Measurements from ENCODE around the gene HIVEP3.
A peak's percentile ranks its signal among the peaks of the same experiment; 100 is the strongest.

HIVEP3 gene

GRCh38 chr1:41580021-41580420, 338.7 kb downstream of the HIVEP3 start:
- in situ Hi-C loops (cut with MboI; ENCODE audit: low pct_unique_long_range_greater_than_20kb, low sequenced_read_pairs) = no loop called here
- DNase-seq = no peak

DNA sequence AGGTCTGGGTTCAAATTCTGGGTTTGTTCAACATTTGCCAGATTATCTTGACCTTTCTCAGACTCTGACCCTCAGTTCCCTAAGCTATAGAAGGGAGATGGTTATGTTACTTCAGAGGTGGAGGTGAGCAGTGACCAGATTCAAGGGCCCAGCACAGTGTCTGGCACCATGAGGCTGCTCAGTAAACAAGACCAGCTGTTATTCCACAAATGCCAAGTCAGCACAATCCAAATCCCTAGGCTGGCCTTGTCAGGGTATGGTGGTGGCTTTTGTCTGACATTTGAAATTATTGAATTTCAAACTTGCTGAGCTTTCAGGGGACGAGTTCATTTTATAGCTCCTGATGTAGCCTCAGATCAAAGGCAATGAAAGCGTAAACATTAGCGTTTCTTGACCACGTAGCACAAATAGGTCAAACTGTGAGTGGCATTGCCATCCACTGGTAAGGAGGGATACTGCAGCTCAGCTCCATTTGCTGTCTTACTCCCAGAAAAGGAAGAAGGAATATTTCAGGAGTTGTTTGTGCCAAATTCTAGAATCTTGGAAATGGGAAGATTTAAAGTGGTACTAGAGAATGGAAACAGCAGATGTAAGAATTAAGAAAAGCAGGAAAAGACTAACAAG, 339.9 kb downstream of the HIVEP3 start:
- in situ Hi-C loops (cut with MboI; ENCODE audit: low pct_unique_long_range_greater_than_20kb, low sequenced_read_pairs) = no loop called here
- peak; percentile 11 for DNase-seq

DNA sequence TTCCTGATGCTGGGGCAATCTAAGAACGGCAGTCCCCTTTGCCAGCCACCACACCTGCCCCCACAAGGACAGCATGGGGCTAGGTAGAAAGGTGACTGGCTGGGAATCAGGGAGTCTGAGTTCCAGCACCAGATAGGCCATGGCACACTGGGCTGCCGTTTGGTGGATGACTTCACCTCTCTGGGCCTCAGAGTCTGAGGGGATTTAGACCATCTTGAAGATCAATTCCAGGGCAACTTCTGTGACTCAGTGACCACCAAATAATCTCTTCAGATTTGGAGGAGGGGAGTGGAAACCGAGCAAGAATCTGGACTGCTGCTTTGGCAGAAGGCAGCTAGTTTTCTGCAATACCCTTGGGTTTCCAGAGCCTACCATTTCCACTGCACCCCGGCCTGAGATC, 342.1 kb downstream of the HIVEP3 start:
- in situ Hi-C loops (cut with MboI; ENCODE audit: low pct_unique_long_range_greater_than_20kb, low sequenced_read_pairs) = no loop called here
- DNase-seq = no peak

DNA sequence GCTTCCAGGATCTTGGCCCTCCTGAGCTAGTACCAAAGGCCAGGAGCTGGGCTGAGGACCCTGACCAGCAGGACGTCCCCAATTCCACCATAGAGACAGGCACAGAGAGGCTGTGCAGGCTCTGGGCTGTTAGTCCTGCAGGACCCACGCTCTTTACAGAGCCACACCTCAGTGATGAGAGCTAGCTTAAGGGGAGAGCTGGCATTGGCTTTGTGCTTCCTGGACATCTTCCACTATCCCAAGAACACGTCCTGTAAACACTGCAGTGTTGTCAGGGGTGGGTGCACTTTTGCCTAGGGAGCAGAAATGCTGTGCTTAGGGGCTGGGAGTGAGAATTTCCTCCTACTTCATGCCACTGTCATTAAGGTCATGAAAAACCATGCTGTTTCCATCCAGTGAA, 342.5 kb downstream of the HIVEP3 start:
- DNase-seq = no peak
- in situ Hi-C loops (cut with MboI; ENCODE audit: low pct_unique_long_range_greater_than_20kb, low sequenced_read_pairs) = no loop called here

- DNase-seq = no peak
- in situ Hi-C loops (cut with MboI; ENCODE audit: low pct_unique_long_range_greater_than_20kb, low sequenced_read_pairs) = no loop called here
Observed at GRCh38 chr1:41574842-41575241, 343.9 kb downstream of the HIVEP3 start.

DNA sequence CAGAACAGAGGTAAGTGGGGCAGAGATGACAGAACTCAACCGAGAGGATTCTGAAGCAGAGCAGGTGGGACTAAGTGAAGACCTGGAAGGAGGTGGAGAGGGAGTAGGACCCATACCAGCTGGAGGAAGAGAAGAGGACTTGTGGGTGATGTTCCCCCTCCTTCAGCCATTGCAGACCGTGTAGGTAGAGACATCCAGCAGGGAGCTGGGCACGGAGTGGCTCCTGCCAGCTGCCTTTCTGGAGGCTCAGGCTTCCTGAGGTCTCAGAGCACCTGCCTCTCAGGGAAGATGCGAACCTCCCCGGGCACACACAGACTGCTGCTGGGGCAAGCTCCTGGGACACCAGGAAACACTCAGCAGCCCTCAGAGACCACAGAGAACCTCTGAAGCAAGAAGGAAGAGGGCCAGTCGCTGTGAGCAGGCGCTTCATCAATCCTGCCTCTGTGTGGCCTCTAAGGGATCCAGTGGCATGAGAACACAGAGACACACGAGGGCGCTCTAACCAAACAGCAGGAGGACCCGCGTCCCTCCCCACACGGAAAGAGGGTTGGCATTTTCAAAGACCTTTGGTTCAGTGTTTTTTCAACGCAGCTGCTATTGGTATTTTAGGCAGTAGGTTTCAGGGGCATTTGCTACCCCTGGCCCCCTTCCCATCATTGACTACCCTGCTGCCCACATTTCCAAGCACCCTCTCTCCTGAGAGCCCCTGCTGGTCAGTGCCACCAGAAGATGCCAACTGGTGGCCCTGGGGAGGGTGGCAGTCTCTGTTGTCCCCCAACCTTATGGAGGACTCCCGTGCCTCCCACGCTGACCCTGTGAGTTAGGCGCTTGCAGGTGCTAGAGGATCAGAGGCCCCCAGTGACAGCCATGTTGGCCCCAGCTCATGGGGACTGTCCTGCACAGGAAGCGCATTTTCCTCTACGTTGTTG, 344.7 kb downstream of the HIVEP3 start:
- peak; percentile 87 for DNase-seq
- in situ Hi-C loops (cut with MboI; ENCODE audit: low pct_unique_long_range_greater_than_20kb, low sequenced_read_pairs) = no loop called here

- in situ Hi-C loops (cut with MboI; ENCODE audit: low pct_unique_long_range_greater_than_20kb, low sequenced_read_pairs) = no loop called here
- no peak for DNase-seq
Observed at GRCh38 chr1:41573194-41573593, 345.5 kb downstream of the HIVEP3 start.

DNA sequence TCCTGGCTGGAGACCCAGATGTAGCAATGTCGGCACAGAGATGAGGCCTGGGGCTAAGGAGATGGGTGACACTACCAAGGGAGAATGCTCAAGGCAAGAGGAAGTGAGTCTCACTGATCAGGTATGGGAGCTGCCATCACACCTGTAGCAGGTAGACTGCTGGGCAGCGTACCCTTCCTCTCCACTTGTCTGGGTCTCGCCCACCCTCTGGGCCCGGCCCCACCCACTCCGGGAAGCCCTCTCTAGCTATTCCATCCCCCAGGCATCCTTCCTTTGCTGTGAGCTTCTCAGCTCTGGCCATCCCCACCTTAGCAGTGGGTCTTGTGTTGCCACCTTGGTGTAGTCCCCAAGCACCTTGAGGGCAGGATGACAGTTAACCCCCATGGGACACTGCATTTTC, 346.5 kb downstream of the HIVEP3 start:
- in situ Hi-C loops (cut with MboI; ENCODE audit: low pct_unique_long_range_greater_than_20kb, low sequenced_read_pairs) = no loop called here
- DNase-seq = no peak

DNA sequence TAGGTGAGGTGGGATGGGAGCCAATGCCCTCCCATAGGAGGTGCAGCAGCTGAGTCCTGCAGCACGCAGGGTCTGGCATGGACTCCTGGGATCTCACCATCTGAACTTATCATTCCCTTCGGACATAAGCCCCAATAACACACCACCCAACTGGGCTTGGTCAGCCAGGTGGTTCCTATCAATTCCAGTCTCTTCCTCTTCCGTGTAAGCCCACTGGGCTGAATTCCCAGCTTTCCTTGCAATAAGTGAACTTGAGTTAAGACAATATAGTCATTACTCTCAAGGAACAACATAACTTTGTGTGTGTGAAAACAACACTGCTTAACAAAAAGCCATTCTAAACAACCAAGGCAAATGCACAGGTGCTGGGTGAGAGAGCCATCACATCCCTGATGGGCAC, 347.7 kb downstream of the HIVEP3 start:
- in situ Hi-C loops (cut with MboI; ENCODE audit: low pct_unique_long_range_greater_than_20kb, low sequenced_read_pairs) = no loop called here

DNA sequence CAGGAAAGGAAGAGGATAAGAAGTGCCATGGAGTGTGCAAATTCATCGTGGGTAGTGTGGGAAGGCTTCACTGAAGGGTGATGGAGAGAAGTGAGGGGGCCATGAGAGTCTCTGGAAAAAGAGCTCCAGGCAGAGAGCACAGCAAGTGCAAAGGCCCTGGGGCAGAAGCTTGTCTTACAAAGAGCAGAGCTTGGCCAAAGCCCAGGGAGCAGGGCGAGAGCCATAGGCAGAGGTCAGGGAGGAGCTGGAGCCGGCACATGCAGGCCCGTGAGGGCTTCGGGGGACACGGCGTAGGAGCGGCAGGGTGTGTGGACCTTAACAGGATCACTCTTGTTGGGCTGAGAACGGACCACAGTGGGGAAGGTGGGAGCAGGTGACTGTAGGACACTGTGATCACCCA, 350.5 kb downstream of the HIVEP3 start:
- no peak for DNase-seq
- in situ Hi-C loops (cut with MboI; ENCODE audit: low pct_unique_long_range_greater_than_20kb, low sequenced_read_pairs) = no loop called here

More for the DNA sequence above, 347.7 kb downstream of the HIVEP3 start:
- no peak for DNase-seq

DNA sequence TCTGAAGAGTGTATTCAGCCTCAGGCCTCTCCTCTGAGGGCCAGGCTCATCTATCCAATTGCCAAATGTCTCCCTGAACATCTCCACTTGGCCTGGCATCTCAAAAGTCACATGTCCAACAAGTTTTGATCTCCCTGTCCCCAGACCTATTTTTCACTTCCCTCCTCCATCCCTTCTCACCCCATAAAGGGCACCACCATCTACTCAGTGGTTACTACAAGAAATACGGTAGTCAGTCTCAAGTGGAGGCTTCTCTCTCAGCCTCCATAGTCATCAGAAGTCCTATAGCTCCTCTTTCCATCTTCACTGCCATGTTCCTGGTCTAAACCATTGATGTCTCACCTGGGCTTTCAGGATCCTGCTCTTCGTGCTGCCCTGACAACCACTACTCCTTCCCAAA, 351.8 kb downstream of the HIVEP3 start:
- DNase-seq = no peak
- in situ Hi-C loops (cut with MboI; ENCODE audit: low pct_unique_long_range_greater_than_20kb, low sequenced_read_pairs) = no loop called here

- no peak for DNase-seq
- in situ Hi-C loops (cut with MboI; ENCODE audit: low pct_unique_long_range_greater_than_20kb, low sequenced_read_pairs) = no loop called here
Observed at GRCh38 chr1:41566274-41566885, 352.3 kb downstream of the HIVEP3 start.

- DNase-seq = no peak
- in situ Hi-C loops (cut with MboI; ENCODE audit: low pct_unique_long_range_greater_than_20kb, low sequenced_read_pairs) = no loop called here
Observed at GRCh38 chr1:41564741-41565475, 353.8 kb downstream of the HIVEP3 start.

DNA sequence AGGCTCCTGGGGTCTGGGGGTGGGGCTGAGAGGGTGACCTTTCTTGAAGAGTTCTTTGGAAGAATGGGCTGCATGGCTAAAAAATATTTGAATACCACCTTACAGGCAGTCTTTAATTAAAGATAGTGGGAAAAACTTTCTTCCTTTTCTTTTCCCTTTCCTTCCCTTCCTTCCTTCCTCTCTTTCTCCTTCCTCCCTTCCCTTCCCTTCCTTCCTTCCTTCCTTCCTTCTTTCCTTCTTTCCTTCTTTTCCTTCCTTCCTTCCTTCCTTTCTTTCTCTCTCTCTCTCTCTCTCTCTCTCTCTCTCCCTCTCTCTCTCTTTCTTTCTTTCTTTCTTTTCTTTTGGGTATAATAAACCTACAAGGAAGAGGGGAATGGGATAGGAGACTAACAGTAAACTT, 356.4 kb downstream of the HIVEP3 start:
- no peak for DNase-seq
- in situ Hi-C loops (cut with MboI; ENCODE audit: low pct_unique_long_range_greater_than_20kb, low sequenced_read_pairs) = no loop called here

GRCh38 chr1:41560931-41561330, 357.8 kb downstream of the HIVEP3 start:
- DNase-seq = no peak
- in situ Hi-C loops (cut with MboI; ENCODE audit: low pct_unique_long_range_greater_than_20kb, low sequenced_read_pairs) = no loop called here

GRCh38 chr1:41560496-41560895, 358.2 kb downstream of the HIVEP3 start:
- DNase-seq = no peak
- in situ Hi-C loops (cut with MboI; ENCODE audit: low pct_unique_long_range_greater_than_20kb, low sequenced_read_pairs) = no loop called here

- in situ Hi-C loops (cut with MboI; ENCODE audit: low pct_unique_long_range_greater_than_20kb, low sequenced_read_pairs) = no loop called here
- no peak for DNase-seq
Observed at GRCh38 chr1:41559331-41559730, 359.4 kb downstream of the HIVEP3 start.

DNA sequence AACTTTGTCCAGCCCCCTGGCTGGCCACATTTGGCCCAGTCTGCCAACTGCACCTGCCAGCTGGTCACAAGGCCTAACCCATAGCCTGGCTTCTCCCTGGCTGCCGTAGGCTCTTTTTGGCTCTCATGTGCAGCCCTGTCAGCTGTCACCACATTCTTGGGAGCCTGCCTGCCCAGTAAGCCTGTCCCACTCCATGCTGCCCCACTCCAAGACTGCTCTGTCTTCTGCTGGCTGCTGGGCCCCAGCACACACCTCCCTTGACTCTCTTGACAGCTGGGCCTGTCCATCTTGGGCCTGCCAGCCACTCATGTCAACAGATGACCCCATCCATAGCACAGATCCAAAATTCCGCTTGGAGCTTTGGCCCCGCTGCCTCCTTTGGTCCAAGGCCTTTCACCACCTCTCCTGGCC, 360.0 kb downstream of the HIVEP3 start:
- in situ Hi-C loops (cut with MboI; ENCODE audit: low pct_unique_long_range_greater_than_20kb, low sequenced_read_pairs) = no loop called here
- DNase-seq = no peak

DNA sequence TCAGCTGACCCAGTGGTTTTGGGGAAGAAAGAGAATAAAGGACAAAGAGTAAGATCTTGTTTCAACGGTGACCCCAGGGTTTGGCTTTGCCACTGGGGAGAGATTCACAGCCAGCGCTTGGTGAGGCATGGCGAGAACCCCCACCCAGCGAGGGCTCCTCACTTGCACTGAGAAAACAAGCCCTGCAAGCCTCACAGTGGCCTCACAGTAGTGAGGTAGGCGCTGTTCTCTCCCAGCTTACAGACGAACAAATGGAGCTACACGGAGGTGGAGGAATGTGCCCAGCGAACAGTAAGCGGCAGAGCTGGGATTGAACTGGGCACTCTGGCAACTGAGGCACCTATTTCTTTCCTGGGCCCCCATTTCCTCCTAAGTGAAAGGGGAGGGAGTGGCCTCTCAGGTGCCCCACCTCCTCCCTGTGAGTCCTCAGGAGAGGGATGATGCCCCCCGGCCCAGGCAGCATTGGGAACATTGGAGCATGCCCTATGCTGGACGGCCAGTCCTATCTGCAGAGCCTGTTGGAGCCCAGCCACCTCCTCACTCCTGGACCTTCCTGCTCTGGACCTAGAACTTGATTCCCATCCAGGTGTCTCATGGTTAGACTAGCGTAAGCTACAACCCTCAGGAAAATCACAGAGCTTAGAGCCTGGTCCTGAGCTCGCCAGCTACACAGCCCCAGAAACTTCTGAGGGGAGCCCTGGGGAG, 360.8 kb downstream of the HIVEP3 start:
- no peak for DNase-seq
- in situ Hi-C loops (cut with MboI; ENCODE audit: low pct_unique_long_range_greater_than_20kb, low sequenced_read_pairs) = no loop called here

Data from KBM-7 (cell line).